CD1c-positive myeloid dendritic cell (primary cell): ENCODE results near the gene EPHA1.
A peak's percentile ranks its signal among the peaks of the same experiment; 100 is the strongest.

Experiments used
- DNase-seq: peaks from one replicate; pipeline ENCODE4 v3.0.0-alpha.2; 2016; ENCODE audit errors: extremely low spot score

The EPHA1 gene

DNA sequence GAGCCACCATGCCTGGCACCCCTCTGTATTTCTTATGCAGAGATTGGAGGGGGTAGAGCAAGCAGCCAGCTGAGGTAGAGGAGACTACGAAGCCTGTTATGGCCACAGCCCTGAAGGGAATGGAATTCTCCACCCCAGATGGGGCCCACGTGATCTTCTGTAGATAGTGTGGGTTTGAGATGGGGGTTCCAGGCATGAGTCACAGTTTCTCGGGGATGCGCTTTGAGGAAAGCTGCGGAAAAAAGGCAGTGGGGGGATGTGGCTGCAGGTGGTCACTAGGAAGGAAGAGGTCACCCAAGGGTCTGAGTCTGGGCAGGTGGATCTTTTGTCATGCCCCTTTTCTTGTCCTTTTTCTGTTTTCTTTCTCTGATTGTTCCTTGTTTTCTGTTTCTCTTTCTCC lies 57.6 kb downstream of the EPHA1 start:
- DNase-seq, result no peak

DNA sequence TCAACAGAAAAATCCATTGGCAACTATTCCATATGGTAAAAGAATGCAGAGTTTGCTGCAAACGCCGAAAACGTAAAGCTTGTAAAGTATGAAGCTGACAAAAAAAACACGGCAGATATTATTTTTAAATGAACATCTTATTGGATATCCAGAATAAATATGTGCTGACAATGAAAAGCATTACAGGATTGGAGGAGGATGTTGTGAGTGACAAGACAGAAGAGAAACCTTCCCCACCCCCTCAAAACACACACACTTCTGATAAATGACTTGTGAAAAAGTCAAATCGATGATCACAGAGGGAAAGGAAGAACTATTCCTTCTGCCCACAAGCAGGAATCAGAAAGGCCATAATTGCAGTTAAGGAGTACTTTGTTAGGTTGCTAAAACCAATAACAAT lies 60.7 kb downstream of the EPHA1 start:
- DNase-seq, result no peak

DNA sequence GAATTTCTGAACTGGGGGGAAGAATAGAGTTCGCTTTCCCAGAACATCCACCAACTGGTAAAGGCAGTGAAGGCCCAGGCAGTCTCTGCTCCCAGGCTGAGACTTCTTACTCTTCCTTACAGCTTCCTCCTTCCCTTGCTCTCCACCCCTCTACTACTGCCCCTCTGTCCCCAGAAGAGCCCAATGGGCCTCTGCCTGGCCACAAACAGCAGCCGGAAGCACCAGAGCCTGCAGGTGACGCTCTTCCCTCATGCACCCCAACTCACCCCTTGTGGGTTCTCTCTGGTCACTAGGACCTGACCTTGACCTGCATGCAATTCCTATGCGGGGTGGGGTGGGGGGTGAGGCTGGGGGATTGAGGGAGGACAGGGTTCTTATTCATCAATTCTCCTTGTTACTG lies 62.6 kb downstream of the EPHA1 start:
- DNase-seq, result no peak

- peak; percentile 73 for DNase-seq
Observed at GRCh38 chr7:143345428-143345900, 63.2 kb downstream of the EPHA1 start.

- DNase-seq, result no peak
Observed at GRCh38 chr7:143343596-143343995, 65.1 kb downstream of the EPHA1 start.

GRCh38 chr7:143341842-143342241 lies 66.8 kb downstream of the EPHA1 start:
- no peak for DNase-seq
